ENCODE results near the gene TSPAN31. TPM values are rescaled to one million over a fixed set of nuclear protein-coding genes. Genes with fewer than 3 reads are reported as not detected.

TSPAN31 gene
- total RNA-seq, 1 donor from 2014 or later = 67.0 TPM

- DNase-seq (ENCODE audit: extremely low spot score in 2 of 2) = no peak
- H3K36me3 ChIP-seq = peaks cover 0 to 14% of the 10 kb centered on the region in 2 donors
- H3K9me3 ChIP-seq = no peaks in the 10 kb centered on the region
- TF ChIP-seq POLR2A (IDR thresholded peaks at IDR 0.05) = no peak
- no peak for TF ChIP-seq CTCF (IDR thresholded peaks at IDR 0.05)
- TF ChIP-seq POLR2AphosphoS5 (IDR thresholded peaks at IDR 0.05; ENCODE audit: insufficient read depth in 1 of 2, low read depth in 1 of 2) = no peak
- H3K27me3 ChIP-seq = no peaks in the 10 kb centered on the region
- intact Hi-C loops (cut with DNase I) = loop anchor here (2.0 kb wide), 1 partner anchor 57 kb away; no protein-coding TSS in a partner anchor
- H3K4me1 ChIP-seq = peaks cover 21% of the 10 kb centered on the region
- no peak overlapping the region for H3K27ac ChIP-seq
- no peak overlapping the region for H3K4me3 ChIP-seq
Measured at GRCh38 chr12:57781801-57782200, 37.0 kb downstream of the TSPAN31 start.

- Histone ChIP-seq H3K9me3 (no peaks in the 10 kb centered on the region), H3K36me3 (peaks cover 0 to 17% of the 10 kb centered on the region in 2 donors), H3K4me3 (peak overlapping the region; percentile 83 to 87), H3K27ac (peak overlapping the region; percentile 67), H3K27me3 (no peaks in the 10 kb centered on the region), H3K4me1 (peaks cover 21% of the 10 kb centered on the region)
- DNase-seq (ENCODE audit: extremely low spot score in 2 of 2) = no peak
- intact Hi-C loops (cut with DNase I) = loop anchor here (2.0 kb wide), 1 partner anchor 57 kb away; no protein-coding TSS in a partner anchor
- no peak for TF ChIP-seq POLR2A (IDR thresholded peaks at IDR 0.05)
- no peak for TF ChIP-seq POLR2AphosphoS5 (IDR thresholded peaks at IDR 0.05; ENCODE audit: insufficient read depth in 1 of 2, low read depth in 1 of 2)
- TF ChIP-seq CTCF (IDR thresholded peaks at IDR 0.05) = no peak
Measured at GRCh38 chr12:57782243-57782607, 37.4 kb downstream of the TSPAN31 start.

- DNase-seq (ENCODE audit: extremely low spot score in 2 of 2) = no peak
- intact Hi-C loops (cut with DNase I) = loop anchor here (2.0 kb wide), 1 partner anchor 58 kb away; no protein-coding TSS in a partner anchor
- H3K36me3 ChIP-seq = peaks cover 0 to 23% of the 10 kb centered on the region in 2 donors
- H3K27me3 ChIP-seq = no peaks in the 10 kb centered on the region
- peaks cover 21% of the 10 kb centered on the region for H3K4me1 ChIP-seq
- H3K9me3 ChIP-seq = no peaks in the 10 kb centered on the region
- TF ChIP-seq POLR2A (IDR thresholded peaks at IDR 0.05) = peak in 1 of 2 donors; percentile 39
- TF ChIP-seq POLR2AphosphoS5 (IDR thresholded peaks at IDR 0.05; ENCODE audit: insufficient read depth in 1 of 2, low read depth in 1 of 2) = peak; percentile 89 to 98
- TF ChIP-seq CTCF (IDR thresholded peaks at IDR 0.05) = peak; percentile 93 to 97 (median 96)
- H3K27ac ChIP-seq = peak within 1 kb of the TSS; percentile 67
- peak within 1 kb of the TSS; percentile 83 to 87 for H3K4me3 ChIP-seq
Measured at GRCh38 chr12:57782608-57783465, 38.0 kb downstream of the TSPAN31 start, which contains the start of gene TSFM. TSFM (plus strand) TSS chr12:57782787; CDS start chr12:57782802, 15 bp downstream.

- Histone ChIP-seq H3K36me3 (peaks cover 0 to 29% of the 10 kb centered on the region in 2 donors), H3K4me3 (peak overlapping the region; percentile 83 to 87), H3K27me3 (no peaks in the 10 kb centered on the region), H3K4me1 (peaks cover 21% of the 10 kb centered on the region), H3K9me3 (no peaks in the 10 kb centered on the region), H3K27ac (no peak overlapping the region)
- intact Hi-C loops (cut with DNase I) = loop anchor here (2.0 kb wide), 1 partner anchor 59 kb away; no protein-coding TSS in a partner anchor
- DNase-seq (ENCODE audit: extremely low spot score in 2 of 2) = no peak
- TF ChIP-seq POLR2AphosphoS5 (IDR thresholded peaks at IDR 0.05; ENCODE audit: insufficient read depth in 1 of 2, low read depth in 1 of 2) = no peak
- TF ChIP-seq POLR2A (IDR thresholded peaks at IDR 0.05) = no peak
- TF ChIP-seq CTCF (IDR thresholded peaks at IDR 0.05) = no peak
Measured at GRCh38 chr12:57783466-57783801, 38.6 kb downstream of the TSPAN31 start.
